Cardiac muscle cell (in vitro differentiated cells and primary cell): Measurements from ENCODE around the gene NPC2. TPM values are rescaled to one million over a fixed set of nuclear protein-coding genes. Genes with fewer than 3 reads are reported as not detected.

Source experiments
- DNase-seq, 2 donors: peaks; one replicate each; pipeline versions ENCODE4 v3.0.0 to v3.0.0-alpha.2; 2010 to 2017; ENCODE audit warnings: low read depth in 1 of 2, low spot score in 1 of 2
- H3K27ac ChIP-seq: fragments of 200-600 bp; sonication (generic); 2 replicates; pipeline ENCODE4 v1.5.1; 2016
- H3K27me3 ChIP-seq: fragments of 200-600 bp; sonication (generic); 2 replicates; pipeline ENCODE4 v1.6.0; 2016; ENCODE audit warnings: control low read depth
- H3K36me3 ChIP-seq: fragments of 200-600 bp; sonication (generic); 2 replicates; pipeline ENCODE4 v1.5.1; 2016; ENCODE audit warnings: control low read depth
- H3K4me1 ChIP-seq: fragments of 200-600 bp; sonication (generic); 2 replicates; pipeline ENCODE4 v1.8.1; 2017; ENCODE audit warnings: low read depth, mild to moderate bottlenecking, mixed run types
- H3K4me3 ChIP-seq: fragments of 200-600 bp; sonication (generic); 2 replicates; pipeline ENCODE4 v1.5.1; 2016; ENCODE audit warnings: mild to moderate bottlenecking
- H3K9me3 ChIP-seq: fragments of 200-600 bp; sonication (generic); 2 replicates; pipeline ENCODE4 v1.5.1; 2017; ENCODE audit warnings: low read depth, mild to moderate bottlenecking, control low read depth
- polyA plus RNA-seq: library from polyadenylated mRNA; unstranded; fragments of >200 nt; fragmentation: Nextera tagmentation; extraction: Ambion mirVana; gene quantifications from 2 replicates; pipeline ENCODE4 v1.2.1, GENCODE V29; 2016
- total RNA-seq: library from RNA; depleted of rRNA; stranded (reverse); fragments of >200 nt; gene quantifications from 2 replicates; pipeline ENCODE4 v1.2.3, GENCODE V29; 2016
- TF ChIP-seq, protein P1 (sequence below): IDR thresholded peaks from 2 replicates; pipeline ENCODE4 v1.5.1; 2012; ENCODE audit warnings: low read depth, mild to moderate bottlenecking, low read length

NPC2 gene
- total and polyA plus RNA-seq, 2 experiments from 2014 or later = 243 to 310 TPM

DNA sequence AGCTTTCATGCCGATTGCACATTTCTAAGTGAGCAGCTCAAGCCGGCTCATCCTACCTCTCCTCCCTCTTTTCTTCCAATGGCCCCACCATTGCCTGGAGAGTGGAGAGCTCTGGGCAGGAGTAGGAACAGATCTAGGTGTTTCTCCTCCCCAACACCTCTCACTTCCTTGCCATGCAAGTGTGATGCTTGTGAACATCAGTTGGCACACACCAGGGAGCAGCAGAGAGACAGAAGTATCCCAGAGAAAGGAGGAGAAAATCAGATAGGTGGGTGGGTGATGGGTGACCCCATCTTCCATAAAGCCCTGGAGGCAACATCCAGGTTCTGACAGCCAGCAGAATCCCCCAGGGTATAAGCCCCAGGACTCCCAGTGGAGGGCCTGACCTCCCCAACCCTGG, 27.8 kb downstream of the NPC2 start:
- H3K4me1 ChIP-seq = peaks cover 12% of the 10 kb centered on the region
- DNase-seq = no peak
- H3K27ac ChIP-seq = no peak overlapping the region
- no peaks in the 10 kb centered on the region for H3K9me3 ChIP-seq
- no peaks in the 10 kb centered on the region for H3K36me3 ChIP-seq
- TF ChIP-seq, protein P1, sequence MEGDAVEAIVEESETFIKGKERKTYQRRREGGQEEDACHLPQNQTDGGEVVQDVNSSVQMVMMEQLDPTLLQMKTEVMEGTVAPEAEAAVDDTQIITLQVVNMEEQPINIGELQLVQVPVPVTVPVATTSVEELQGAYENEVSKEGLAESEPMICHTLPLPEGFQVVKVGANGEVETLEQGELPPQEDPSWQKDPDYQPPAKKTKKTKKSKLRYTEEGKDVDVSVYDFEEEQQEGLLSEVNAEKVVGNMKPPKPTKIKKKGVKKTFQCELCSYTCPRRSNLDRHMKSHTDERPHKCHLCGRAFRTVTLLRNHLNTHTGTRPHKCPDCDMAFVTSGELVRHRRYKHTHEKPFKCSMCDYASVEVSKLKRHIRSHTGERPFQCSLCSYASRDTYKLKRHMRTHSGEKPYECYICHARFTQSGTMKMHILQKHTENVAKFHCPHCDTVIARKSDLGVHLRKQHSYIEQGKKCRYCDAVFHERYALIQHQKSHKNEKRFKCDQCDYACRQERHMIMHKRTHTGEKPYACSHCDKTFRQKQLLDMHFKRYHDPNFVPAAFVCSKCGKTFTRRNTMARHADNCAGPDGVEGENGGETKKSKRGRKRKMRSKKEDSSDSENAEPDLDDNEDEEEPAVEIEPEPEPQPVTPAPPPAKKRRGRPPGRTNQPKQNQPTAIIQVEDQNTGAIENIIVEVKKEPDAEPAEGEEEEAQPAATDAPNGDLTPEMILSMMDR = no peak
- H3K27me3 ChIP-seq = no peaks in the 10 kb centered on the region
- no peak overlapping the region for H3K4me3 ChIP-seq

DNA sequence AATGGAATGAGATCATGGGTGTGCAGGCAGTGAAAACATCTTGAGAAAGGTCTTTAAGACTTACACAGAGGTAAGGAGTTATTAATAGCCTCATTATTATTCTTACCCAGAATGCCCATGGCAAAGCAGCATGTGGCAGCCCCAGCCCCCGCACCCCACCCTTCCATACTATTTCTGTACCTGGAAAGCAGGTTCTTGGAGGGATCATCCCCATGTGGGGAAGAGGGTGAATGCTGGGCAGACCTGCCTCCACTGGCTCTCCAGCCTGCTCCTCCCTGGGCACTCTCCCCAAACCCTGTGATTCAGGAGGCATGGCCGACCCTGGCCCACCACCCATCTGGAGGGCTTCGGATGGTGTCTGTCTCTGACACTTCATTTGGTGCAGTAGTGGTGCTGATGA, 28.3 kb downstream of the NPC2 start:
- Histone ChIP-seq H3K4me1 (peaks cover 12% of the 10 kb centered on the region), H3K9me3 (no peaks in the 10 kb centered on the region), H3K27me3 (no peaks in the 10 kb centered on the region), H3K36me3 (no peaks in the 10 kb centered on the region), H3K27ac (no peak overlapping the region), H3K4me3 (no peak overlapping the region)
- TF ChIP-seq, protein P1 = no peak
- DNase-seq = no peak

DNA sequence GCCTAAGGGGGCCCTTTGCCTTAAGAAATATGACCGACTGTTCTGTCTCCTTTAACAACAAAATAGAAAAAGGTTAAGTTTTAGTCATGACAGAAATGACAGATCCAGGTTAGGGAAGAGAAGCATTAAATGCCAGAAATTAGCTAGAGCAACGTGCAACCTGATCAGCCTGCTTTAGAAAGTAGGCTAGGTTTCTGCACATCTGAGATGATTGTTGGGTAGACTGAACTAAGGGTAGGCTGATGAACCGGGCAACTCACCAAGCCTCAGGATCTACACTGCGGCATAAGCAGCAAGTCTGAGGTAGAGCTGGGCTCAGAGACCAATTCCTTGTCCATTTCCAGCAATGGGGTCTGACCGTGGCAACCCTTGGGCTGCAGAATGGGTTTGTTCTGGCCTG, 29.4 kb downstream of the NPC2 start:
- no peak for DNase-seq
- TF ChIP-seq, protein P1 = no peak
- Histone ChIP-seq H3K36me3 (no peaks in the 10 kb centered on the region), H3K4me1 (peaks cover 12% of the 10 kb centered on the region), H3K4me3 (no peak overlapping the region), H3K9me3 (no peaks in the 10 kb centered on the region), H3K27ac (no peak overlapping the region), H3K27me3 (no peaks in the 10 kb centered on the region)

DNA sequence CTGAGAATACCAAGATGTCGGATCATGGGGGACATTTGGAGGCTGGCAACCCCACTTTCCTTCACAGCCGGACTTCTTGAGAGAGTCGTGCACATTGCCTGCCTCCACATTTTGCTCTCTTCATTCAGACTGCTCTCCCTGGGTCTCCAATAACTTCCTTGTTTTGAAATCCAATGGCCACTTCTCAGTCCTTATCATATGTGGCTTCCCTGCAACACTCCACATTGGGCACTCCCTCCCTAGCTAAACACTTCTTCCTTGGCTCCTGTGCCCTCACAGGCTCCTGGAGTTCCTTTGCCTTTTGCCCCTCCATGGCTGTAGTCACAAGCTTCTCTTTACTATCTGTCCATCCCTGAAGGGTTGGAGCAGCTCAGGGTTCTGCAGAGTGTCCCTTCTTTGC, 30.1 kb downstream of the NPC2 start:
- Histone ChIP-seq H3K27me3 (no peaks in the 10 kb centered on the region), H3K36me3 (no peaks in the 10 kb centered on the region), H3K4me3 (no peak overlapping the region), H3K27ac (no peak overlapping the region), H3K4me1 (peaks cover 12% of the 10 kb centered on the region), H3K9me3 (no peaks in the 10 kb centered on the region)
- DNase-seq = no peak
- TF ChIP-seq, protein P1 = no peak

DNA sequence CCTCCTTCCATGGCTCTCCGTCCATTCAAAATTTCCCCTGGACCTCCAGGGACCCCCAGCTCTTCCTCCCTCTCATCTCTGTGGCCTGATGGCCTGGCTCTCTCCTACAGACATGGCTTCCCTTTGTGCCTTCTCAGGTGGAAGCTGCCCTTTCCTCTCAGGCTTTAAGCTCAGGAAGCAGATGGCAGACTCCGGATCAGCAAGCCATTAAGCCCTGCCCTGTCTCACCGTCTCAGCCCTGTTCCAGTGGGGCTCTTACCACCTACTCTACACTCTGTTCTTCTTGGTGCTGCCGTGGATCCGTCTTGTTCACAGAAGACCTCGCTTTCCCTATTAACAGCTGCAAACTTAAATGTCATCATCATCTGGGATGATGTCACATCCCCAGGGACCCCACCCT, 33.1 kb downstream of the NPC2 start:
- no peak for DNase-seq
- no peaks in the 10 kb centered on the region for H3K36me3 ChIP-seq
- TF ChIP-seq, protein P1 = no peak
- no peaks in the 10 kb centered on the region for H3K9me3 ChIP-seq
- H3K4me1 ChIP-seq = peaks cover 6% of the 10 kb centered on the region
- no peak overlapping the region for H3K4me3 ChIP-seq
- no peak overlapping the region for H3K27ac ChIP-seq
- H3K27me3 ChIP-seq = no peaks in the 10 kb centered on the region

DNA sequence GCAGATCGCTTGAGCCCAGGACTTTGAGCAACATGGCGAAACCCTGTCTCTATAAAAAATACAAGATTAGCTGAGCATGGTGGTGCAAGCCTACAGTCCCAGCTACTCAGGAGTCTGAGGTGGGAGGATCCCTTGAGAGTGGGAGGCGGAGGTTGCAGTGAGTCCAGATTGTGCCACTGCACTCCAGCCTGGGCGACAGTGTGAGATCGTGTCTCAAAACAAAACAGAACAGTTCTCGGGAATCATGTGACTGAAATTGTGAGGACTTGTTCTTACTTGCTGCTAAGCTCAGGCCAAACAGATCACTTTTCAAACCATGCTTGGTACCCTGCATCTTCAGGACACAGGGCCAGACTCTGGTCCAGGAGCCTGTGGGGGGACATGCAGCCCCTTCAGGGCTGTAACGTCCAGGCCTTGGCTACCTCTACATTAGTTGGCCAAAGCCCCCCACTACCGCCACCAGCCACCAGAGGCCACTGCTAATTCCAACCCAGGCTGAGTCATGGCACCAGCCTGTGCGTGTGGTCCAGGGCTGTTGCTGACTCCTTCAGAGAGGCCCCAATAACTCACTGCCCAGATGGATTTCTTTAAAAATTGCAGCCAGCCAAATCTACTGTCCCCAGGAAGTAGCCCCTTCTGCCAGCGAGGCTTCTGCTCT, 33.7 kb downstream of the NPC2 start:
- H3K4me3 ChIP-seq = no peak overlapping the region
- H3K27me3 ChIP-seq = no peaks in the 10 kb centered on the region
- TF ChIP-seq, protein P1 = peak; percentile 78
- no peak overlapping the region for H3K27ac ChIP-seq
- no peaks in the 10 kb centered on the region for H3K9me3 ChIP-seq
- no peaks in the 10 kb centered on the region for H3K36me3 ChIP-seq
- peaks cover 1% of the 10 kb centered on the region for H3K4me1 ChIP-seq
- peak; percentile 47 to 72 for DNase-seq
